SHP77 treated with DMSO at 0.1 percent for 48 hours (cell line): ENCODE measurements around the gene ASPSCR1.

Experiments used
- DNase-seq: peaks from one replicate; lab custom pipeline; 2025; lab: John Stamatoyannopoulos, UW

ASPSCR1 gene

GRCh38 chr17:82041144-82041814, 63.9 kb downstream of the ASPSCR1 start:
- DNase-seq = no peak

GRCh38 chr17:82042649-82043048, 65.2 kb downstream of the ASPSCR1 start:
- no peak for DNase-seq

- no peak for DNase-seq
These were observed 66.1 kb downstream of the ASPSCR1 start for GRCh38 chr17:82043507-82043906.

- no peak for DNase-seq
These were observed 68.6 kb downstream of the ASPSCR1 start for GRCh38 chr17:82045936-82046484.

GRCh38 chr17:82046903-82047302, 69.5 kb downstream of the ASPSCR1 start:
- DNase-seq = no peak

GRCh38 chr17:82047379-82047778, 70.0 kb downstream of the ASPSCR1 start:
- DNase-seq = no peak

- no peak for DNase-seq
These were observed 70.6 kb downstream of the ASPSCR1 start for GRCh38 chr17:82047914-82048570.

GRCh38 chr17:82048571-82048971, 71.1 kb downstream of the ASPSCR1 start:
- no peak for DNase-seq

- DNase-seq = no peak
These were observed 71.7 kb downstream of the ASPSCR1 start for GRCh38 chr17:82049106-82049505.

GRCh38 chr17:82049521-82049971, 72.1 kb downstream of the ASPSCR1 start:
- no peak for DNase-seq

- no peak for DNase-seq
These were observed 72.8 kb downstream of the ASPSCR1 start for GRCh38 chr17:82050152-82050760.

GRCh38 chr17:82050761-82051641, 73.6 kb downstream of the ASPSCR1 start:
- DNase-seq = no peak

- DNase-seq = peak; percentile 31
These were observed 74.6 kb downstream of the ASPSCR1 start, which contains the start of the genes GPS1 and RFNG for GRCh38 chr17:82051776-82052637. TSS of gene GPS1 (plus strand) at chr17:82051898. CDS start at chr17:82051932, 34 bp downstream. TSS of gene RFNG (minus strand) at chr17:82051811. CDS start at chr17:82051766, 45 bp downstream.

GRCh38 chr17:82052638-82053059, 75.2 kb downstream of the ASPSCR1 start:
- DNase-seq = no peak

GRCh38 chr17:82053130-82053529, 75.7 kb downstream of the ASPSCR1 start:
- no peak for DNase-seq

GRCh38 chr17:82053556-82054263, 76.3 kb downstream of the ASPSCR1 start:
- no peak for DNase-seq

- DNase-seq = no peak
These were observed 77.1 kb downstream of the ASPSCR1 start for GRCh38 chr17:82054351-82055022.

GRCh38 chr17:82055023-82055964, 77.9 kb downstream of the ASPSCR1 start:
- no peak for DNase-seq
